Lower leg skin (tissue), 3 donors: ENCODE data around the gene NRXN3.

Source experiments
- CTCF ChIP-seq, 3 donors: fragments of 450-650 bp; IDR thresholded peaks; one replicate each; pipeline ENCODE4 v1.5.1; 2016; ENCODE audit warnings: antibody characterized with exemption in 3 of 3, mild to moderate bottlenecking in 3 of 3, moderate library complexity in 2 of 3
- POLR2A ChIP-seq, 2 donors: fragments of 450-650 bp; IDR thresholded peaks; one replicate each; pipeline ENCODE4 v1.6.1; 2016 to 2017; ENCODE audit warnings: antibody characterized with exemption in 2 of 2, mild to moderate bottlenecking in 1 of 2, moderate library complexity in 1 of 2

GRCh38 chr14:79575032-79575431, 1404.9 kb downstream of the NRXN3 start:
- TF ChIP-seq POLR2A (IDR thresholded peaks at IDR 0.05) (no peak), CTCF (IDR thresholded peaks at IDR 0.05) (no peak)
